ENCODE data around the gene CDC42.
"Not testable (repeated sequence)": the region's sequence is repeated elsewhere in the genome, so short reads cannot be mapped to it uniquely, and the experiment has no call there.

GRCh38 chr1:22009566-22009965 is 42.9 kb upstream of the CDC42 start:
- TF ChIP-seq POLR2AphosphoS5, SPI1, POLR2A (IDR thresholded peaks at IDR 0.05; ENCODE audit: low read depth, low read length): not testable (repeated sequence)
